Fibroblast of pulmonary artery (primary cell): ENCODE measurements around the gene PRKAR1B.

Experiments
- DNase-seq: peaks from one replicate; pipeline ENCODE4 v3.0.0-alpha.2; 2010; ENCODE audit warnings: low read depth
- H3K4me3 ChIP-seq: replicated peaks from 2 replicates; pipeline ENCODE4 v1.5.1; 2011; ENCODE audit warnings: low read depth, mild to moderate bottlenecking, control low read depth, low read length, moderate library complexity
- TF ChIP-seq, protein P1 (sequence below): IDR thresholded peaks from 2 replicates; pipeline ENCODE4 v1.5.1; 2011; ENCODE audit warnings: mild to moderate bottlenecking, control low read depth, low read length, inconsistent platforms; ENCODE audit errors: missing control alignments

PRKAR1B gene

DNA sequence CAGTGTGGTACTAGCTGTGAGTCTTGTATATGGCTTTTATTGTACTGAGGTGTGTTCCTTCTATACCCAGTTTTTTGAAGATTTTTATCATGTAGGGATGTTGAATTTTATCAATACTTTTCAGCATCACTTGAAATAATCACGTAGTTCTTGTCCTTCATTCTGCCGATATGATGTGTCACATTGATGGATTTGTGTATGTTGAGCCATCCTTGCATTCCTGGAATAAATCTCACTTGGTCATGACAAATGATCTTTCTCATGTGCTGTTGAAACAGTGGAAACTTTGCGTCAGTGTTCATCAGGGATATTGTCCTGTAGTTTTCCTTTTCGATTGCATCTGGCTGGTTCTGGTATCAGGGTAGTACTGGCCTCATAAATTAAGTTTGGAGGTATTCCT, 7.1 kb upstream of the PRKAR1B start:
- TF ChIP-seq, protein P1, sequence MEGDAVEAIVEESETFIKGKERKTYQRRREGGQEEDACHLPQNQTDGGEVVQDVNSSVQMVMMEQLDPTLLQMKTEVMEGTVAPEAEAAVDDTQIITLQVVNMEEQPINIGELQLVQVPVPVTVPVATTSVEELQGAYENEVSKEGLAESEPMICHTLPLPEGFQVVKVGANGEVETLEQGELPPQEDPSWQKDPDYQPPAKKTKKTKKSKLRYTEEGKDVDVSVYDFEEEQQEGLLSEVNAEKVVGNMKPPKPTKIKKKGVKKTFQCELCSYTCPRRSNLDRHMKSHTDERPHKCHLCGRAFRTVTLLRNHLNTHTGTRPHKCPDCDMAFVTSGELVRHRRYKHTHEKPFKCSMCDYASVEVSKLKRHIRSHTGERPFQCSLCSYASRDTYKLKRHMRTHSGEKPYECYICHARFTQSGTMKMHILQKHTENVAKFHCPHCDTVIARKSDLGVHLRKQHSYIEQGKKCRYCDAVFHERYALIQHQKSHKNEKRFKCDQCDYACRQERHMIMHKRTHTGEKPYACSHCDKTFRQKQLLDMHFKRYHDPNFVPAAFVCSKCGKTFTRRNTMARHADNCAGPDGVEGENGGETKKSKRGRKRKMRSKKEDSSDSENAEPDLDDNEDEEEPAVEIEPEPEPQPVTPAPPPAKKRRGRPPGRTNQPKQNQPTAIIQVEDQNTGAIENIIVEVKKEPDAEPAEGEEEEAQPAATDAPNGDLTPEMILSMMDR, result no peak
- no peak for DNase-seq
- H3K4me3 ChIP-seq, result no peak overlapping the region

DNA sequence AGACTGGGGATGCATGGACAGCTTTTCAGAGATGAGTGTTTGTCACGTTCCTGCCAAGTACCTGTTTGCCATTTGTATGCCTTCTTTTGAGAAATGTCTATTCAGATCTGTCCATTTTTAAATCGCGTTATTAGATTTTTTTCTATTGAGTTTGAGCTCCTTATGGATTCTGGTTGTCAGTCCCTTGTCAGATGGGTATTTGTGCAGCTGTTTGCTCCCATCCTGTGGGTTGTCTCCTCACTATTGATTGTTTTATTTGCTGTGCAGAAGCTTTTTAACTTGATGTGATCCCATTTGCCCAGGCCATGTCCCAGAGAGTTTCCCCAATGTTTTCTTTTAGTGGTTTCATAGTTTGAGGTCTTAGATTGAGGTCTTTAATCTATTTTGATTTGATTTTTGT, 5.5 kb upstream of the PRKAR1B start:
- TF ChIP-seq, protein P1, result no peak
- DNase-seq, result no peak
- H3K4me3 ChIP-seq, result no peak overlapping the region

GRCh38 chr7:732094-732541, 5.0 kb upstream of the PRKAR1B start:
- TF ChIP-seq, protein P1, result no peak
- DNase-seq, result no peak
- no peak overlapping the region for H3K4me3 ChIP-seq

- H3K4me3 ChIP-seq, result no peak overlapping the region
- DNase-seq, result no peak
- TF ChIP-seq, protein P1, result no peak
These were observed 4.5 kb upstream of the PRKAR1B start for GRCh38 chr7:731440-732085.

DNA sequence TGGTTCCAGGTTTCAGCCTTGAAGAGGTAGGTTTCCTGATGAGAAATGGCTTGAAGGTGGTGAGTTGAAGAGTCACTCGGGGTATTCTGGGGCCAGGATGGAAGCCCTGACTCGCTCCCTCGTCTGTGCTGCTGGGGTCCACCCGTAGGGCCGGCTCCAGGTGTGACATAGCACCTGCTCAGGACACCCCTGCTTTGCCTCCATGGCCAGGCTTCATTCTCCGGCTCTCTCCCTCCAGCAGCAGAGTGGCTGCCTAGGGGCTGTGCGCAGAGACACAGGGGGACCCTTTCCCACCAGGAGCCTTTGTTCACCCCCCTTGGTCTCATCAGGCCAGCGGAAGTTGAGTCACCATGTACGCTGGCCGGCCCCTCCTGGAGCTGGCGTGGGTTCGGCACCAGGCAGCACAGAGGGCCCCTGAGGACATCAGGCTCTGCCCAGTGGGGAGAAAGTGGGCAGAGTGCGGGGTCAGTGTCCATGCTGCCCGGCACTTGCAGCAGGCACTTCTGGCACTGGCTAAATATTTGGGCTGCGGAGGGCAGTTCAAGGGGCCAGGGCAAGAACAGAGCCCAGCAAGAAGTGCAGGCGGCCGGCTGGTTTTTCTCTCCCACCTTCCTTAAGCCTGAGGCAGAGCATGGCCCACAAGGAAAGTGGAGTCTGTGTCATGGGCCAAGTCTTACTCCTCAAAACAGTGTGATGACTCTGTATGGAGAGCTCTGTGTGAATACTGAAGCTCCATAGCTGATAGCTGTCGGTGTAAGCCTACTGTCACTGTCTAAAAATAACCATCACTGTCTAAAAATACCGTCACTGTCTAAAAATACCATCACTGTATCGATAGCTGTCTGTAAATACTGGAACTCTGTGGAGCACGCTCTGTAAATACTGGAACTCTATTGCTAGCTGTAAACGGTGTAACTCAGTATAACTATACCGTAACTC, 3.7 kb upstream of the PRKAR1B start:
- no peak for DNase-seq
- TF ChIP-seq, protein P1, result no peak
- H3K4me3 ChIP-seq, result no peak overlapping the region

- no peak for DNase-seq
- TF ChIP-seq, protein P1, result no peak
- H3K4me3 ChIP-seq, result no peak overlapping the region
These were observed 2.3 kb upstream of the PRKAR1B start for GRCh38 chr7:729140-730000.
